Activated B cell treated with CpG ODN at 0.5 μM for 24 hours (primary cell): ENCODE data around the gene EIF3I. TPM values are rescaled to one million over a fixed set of nuclear protein-coding genes. Genes with fewer than 3 reads are reported as not detected.

ENCODE experiments used
- ATAC-seq: fragments of 200-7000 bp; cut with Tn5 transposase; one replicate; pipeline ENCODE4 v1.10.0; 2021; ENCODE audit warnings: low read depth, mild to moderate bottlenecking, moderate library complexity
- CTCF ChIA-PET: fragments of 350-600 bp; sonication (Branson Sonifier 250); formaldehyde crosslinking; loops from one replicate; lab custom pipeline; 2021; ENCODE audit warnings: antibody characterized with exemption; lab: Charles Lee
- POLR2A ChIA-PET: fragments of 350-600 bp; sonication (Branson Sonifier 250); formaldehyde crosslinking; loops from one replicate; lab custom pipeline; 2021; ENCODE audit warnings: antibody characterized with exemption; lab: Charles Lee
- DNase-seq: peaks from one replicate; pipeline ENCODE4 v3.0.0; 2022
- H3K27ac Mint-ChIP-seq: one replicate; pipeline ENCODE4 v1.8.0; 2020; ENCODE audit warnings: mixed read lengths
- H3K27me3 Mint-ChIP-seq: one replicate; pipeline ENCODE4 v1.8.0; 2021; ENCODE audit warnings: mixed read lengths
- H3K36me3 Mint-ChIP-seq: one replicate; pipeline ENCODE4 v1.8.0; 2021; ENCODE audit warnings: low read depth, mixed read lengths
- H3K4me1 Mint-ChIP-seq: one replicate; pipeline ENCODE4 v1.8.0; 2021; ENCODE audit warnings: mixed read lengths
- H3K4me3 Mint-ChIP-seq: one replicate; pipeline ENCODE4 v1.8.0; 2020; ENCODE audit warnings: mild to moderate bottlenecking, mixed read lengths
- H3K9me3 Mint-ChIP-seq: one replicate; pipeline ENCODE4 v1.8.0; 2020; ENCODE audit warnings: mixed read lengths
- CTCF ChIP-seq: fragments of 200-600 bp; IDR thresholded peaks from one replicate; pipeline ENCODE4 v1.8.0; 2022; ENCODE audit warnings: antibody characterized with exemption, mild to moderate bottlenecking
- intact Hi-C: fragments of 100-400 bp; cut with micrococcal nuclease; formaldehyde crosslinking; loops from one replicate; pipeline ENCODE4 v1.15.1; 2024
- total RNA-seq: library from RNA; stranded (reverse); gene quantifications from 2 replicates; pipeline ENCODE4 v1.2.3, GENCODE V29; 2022

EIF3I gene
- total RNA-seq, 1 donor from 2014 or later: 196 TPM

DNA sequence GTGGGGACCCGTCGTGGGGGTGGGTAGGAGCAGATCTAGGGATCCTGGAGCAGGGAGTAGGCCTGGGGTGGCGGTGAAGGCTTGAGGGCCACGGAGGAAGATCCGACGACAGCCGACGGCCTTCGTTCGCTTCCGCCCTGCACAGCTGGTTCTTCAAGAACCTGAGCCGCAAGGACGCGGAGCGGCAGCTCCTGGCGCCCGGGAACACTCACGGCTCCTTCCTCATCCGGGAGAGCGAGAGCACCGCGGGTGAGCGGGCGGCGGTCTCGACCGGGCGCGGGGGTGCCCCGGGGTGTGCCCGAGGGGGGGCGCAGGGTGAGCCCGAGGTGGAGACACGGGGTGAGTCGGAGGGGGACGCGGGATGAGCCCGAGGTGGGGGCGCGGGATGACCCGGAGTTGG lies 53.2 kb downstream of the EIF3I start:
- ChIA-PET POLR2A (interaction anchor here (2.5 kb wide), 1 partner anchor 25 kb away, joined by 12 read pairs; the partner anchor contains the start of gene LCK), CTCF (interaction anchor here (1.1 kb wide), 1 partner anchor 41 kb away, joined by 3 read pairs; no protein-coding TSS in a partner anchor)
- no peak overlapping the region for H3K27ac Mint-ChIP-seq
- no peaks in the 10 kb centered on the region for H3K9me3 Mint-ChIP-seq
- DNase-seq (no peak), ATAC-seq (no peak)
- H3K4me1 Mint-ChIP-seq: peaks cover 33% of the 10 kb centered on the region
- peaks cover 18% of the 10 kb centered on the region for H3K36me3 Mint-ChIP-seq
- no peak for TF ChIP-seq CTCF
- no peak overlapping the region for H3K4me3 Mint-ChIP-seq
- intact Hi-C loops: no loop called here
- no peaks in the 10 kb centered on the region for H3K27me3 Mint-ChIP-seq

- POLR2A ChIA-PET: interaction anchor here (2.5 kb wide), 1 partner anchor 26 kb away, joined by 12 read pairs; the partner anchor contains the start of gene LCK
- intact Hi-C loops: no loop called here
- Mint-ChIP-seq H3K4me3 (no peak overlapping the region), H3K27me3 (no peaks in the 10 kb centered on the region), H3K4me1 (peaks cover 33% of the 10 kb centered on the region), H3K9me3 (no peaks in the 10 kb centered on the region), H3K36me3 (peaks cover 18% of the 10 kb centered on the region), H3K27ac (no peak overlapping the region)
- no peak for TF ChIP-seq CTCF
- ATAC-seq (no peak), DNase-seq (no peak)
- CTCF ChIA-PET: interaction anchor here (1.1 kb wide), 1 partner anchor 40 kb away, joined by 3 read pairs; no protein-coding TSS in a partner anchor
Observed at GRCh38 chr1:32276032-32276782, 54.0 kb downstream of the EIF3I start.

Other genes starting within 250 kb of the EIF3I start
- 146 and 152 TPM in 2 replicates for gene KHDRBS1, start 208.5 kb upstream of the EIF3I start, total RNA-seq
- 23.1 and 23.8 TPM in 2 replicates for gene TMEM39B, start 149.5 kb upstream of the EIF3I start, total RNA-seq
- gene KPNA6, start 114.4 kb upstream of the EIF3I start, total RNA-seq: 58.7 and 60.3 TPM in 2 replicates
- gene TXLNA, start 42.7 kb upstream of the EIF3I start, total RNA-seq: 52.0 and 54.1 TPM in 2 replicates
- 50.4 and 56.9 TPM in 2 replicates for gene CCDC28B, start 21.8 kb upstream of the EIF3I start, total RNA-seq
- 3.5 and 4.2 TPM in 2 replicates for gene IQCC, start 16.7 kb upstream of the EIF3I start, total RNA-seq
- gene DCDC2B, start 13.3 kb upstream of the EIF3I start, total RNA-seq: not detected in 2 replicates
- gene TMEM234, start 54 bp upstream of the EIF3I start, total RNA-seq: 31.8 and 35.5 TPM in 2 replicates
- 1.2 and 1.4 TPM in 2 replicates for gene FAM167B, start 24.8 kb downstream of the EIF3I start, total RNA-seq
- gene LCK, start 28.9 kb downstream of the EIF3I start, total RNA-seq: 16.6 and 16.8 TPM in 2 replicates
- gene HDAC1, start 69.7 kb downstream of the EIF3I start, total RNA-seq: 204 and 212 TPM in 2 replicates
- gene MARCKSL1, start 113.8 kb downstream of the EIF3I start, total RNA-seq: 132 TPM in 2 replicates
- gene FAM229A, start 140.1 kb downstream of the EIF3I start, total RNA-seq: 7.6 and 11.7 TPM in 2 replicates
- 3.5 and 6.1 TPM in 2 replicates for gene TSSK3, start 140.1 kb downstream of the EIF3I start, total RNA-seq
- 51.8 and 72.2 TPM in 2 replicates for gene BSDC1, start 172.0 kb downstream of the EIF3I start, total RNA-seq
- 0.02 TPM in 1 of 2 replicates, not detected in the other for gene ZBTB8B, start 242.7 kb downstream of the EIF3I start, total RNA-seq